ENCODE results near the gene NEUROD2. TPM values are rescaled to one million over a fixed set of nuclear protein-coding genes. Genes with fewer than 3 reads are reported as not detected.

NEUROD2 gene
- total and polyA plus RNA-seq, 2 donors (not counting 3 experiments of a cell fraction or from before 2014, with no cell fraction given) = not detected

DNA sequence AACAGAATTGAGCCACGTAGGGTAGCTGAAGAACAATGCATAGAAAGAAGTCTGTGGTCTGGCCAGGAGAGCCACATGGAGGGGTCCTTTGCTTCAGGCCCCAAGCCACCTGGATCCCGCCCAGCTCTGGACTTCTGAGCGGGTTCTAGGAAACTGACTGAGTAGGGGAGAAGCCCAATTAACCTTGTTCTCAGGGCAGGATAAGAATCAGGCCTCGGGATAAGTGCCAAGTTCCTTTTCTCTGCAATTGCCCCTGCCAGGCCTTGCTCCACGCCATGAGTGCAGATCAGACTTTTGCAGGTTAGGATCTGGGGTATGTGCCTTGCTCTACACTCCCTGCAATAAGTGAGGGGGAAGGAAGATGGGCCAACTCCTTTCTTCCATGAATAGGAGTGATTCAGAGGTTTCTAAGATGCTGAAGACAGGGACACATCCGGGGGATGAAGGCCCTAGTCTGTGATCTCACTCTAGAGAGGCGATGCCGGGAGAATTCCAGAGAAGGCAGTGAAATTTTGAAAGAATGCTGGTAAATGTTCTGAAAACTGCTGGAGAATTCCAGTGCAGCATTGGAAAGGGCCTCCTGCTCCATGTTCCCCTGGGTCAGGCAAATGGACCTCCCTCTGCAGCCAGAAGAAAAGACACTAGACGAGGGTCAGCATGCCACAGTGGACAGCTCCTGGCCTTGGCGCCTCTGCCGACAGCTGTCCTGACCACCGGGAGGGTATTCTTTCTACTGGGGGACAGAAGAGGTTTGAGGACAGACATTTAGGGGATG is 5.8 kb downstream of the NEUROD2 start:
- Histone ChIP-seq H3K4me3 (replicated peaks in 1 of 3; ENCODE audit: insufficient read depth in 1 of 3, low read depth in 1 of 3, low read length in 3 of 3) (no peak overlapping the region), H2AFZ (ENCODE audit: low read depth, low read length) (no peak overlapping the region), H3K4me1 (ENCODE audit: control insufficient read depth, extremely low read depth, insufficient read depth, low read length) (no peaks in the 10 kb centered on the region), H3K36me3 (ENCODE audit: control insufficient read depth in 2 of 2, extremely low read depth in 1 of 2, insufficient read depth in 2 of 2, low read length in 2 of 2) (no peaks in the 10 kb centered on the region), H4K20me1 (replicated peaks; ENCODE audit: control insufficient read depth, extremely low read depth, insufficient read depth, low read length) (no peaks in the 10 kb centered on the region), H3K27me3 (ENCODE audit: control insufficient read depth in 2 of 2, insufficient read depth in 2 of 2, low read length in 2 of 2) (peaks cover 83 to 98% of the 10 kb centered on the region in 2 experiments), H3K9me3 (replicated peaks; ENCODE audit: control insufficient read depth, insufficient read depth, low read length) (no peaks in the 10 kb centered on the region), H3K79me2 (ENCODE audit: control insufficient read depth, insufficient read depth, low read length) (no peaks in the 10 kb centered on the region), H3K9ac (replicated peaks; ENCODE audit: extremely low read depth, insufficient read depth, low read length) (no peak overlapping the region), H3K4me2 (ENCODE audit: insufficient read depth, low read length) (no peak overlapping the region), H3K9me1 (replicated peaks; ENCODE audit: control insufficient read depth, extremely low read depth, insufficient read depth, low read length) (no peaks in the 10 kb centered on the region), H3K27ac (ENCODE audit: insufficient read depth, low read depth, low read length) (no peak overlapping the region)
- intact Hi-C loops (cut with micrococcal nuclease) = no loop called here
- FAIRE-seq (no peak), DNase-seq (ENCODE audit: low read depth, low spot score) (no peak)
- dilution Hi-C loops (cut with MboI; ENCODE audit: extremely low pct_ligation_motif_present, low sequenced_read_pairs) = no loop called here
- no TSS peak for BruUV-seq (replicated peaks)
- POLR2A ChIA-PET = no interaction called here
- CTCF ChIA-PET = interaction anchor here (1.5 to 1.9 kb wide), 2 partner anchors 20 to 54 kb away, joined by 4 to 6 read pairs; no protein-coding TSS in a partner anchor
- no peak for TF ChIP-seq MYC (IDR thresholded peaks at IDR 0.05; ENCODE audit: low read depth, low read length)
- no peak for TF ChIP-seq FOS (IDR thresholded peaks at IDR 0.05; ENCODE audit: borderline replicate concordance, insufficient read depth, low read length)
- TF ChIP-seq EZH2 (IDR thresholded peaks at IDR 0.05; ENCODE audit: borderline replicate concordance, low read depth, low read length, severe bottlenecking) = peak; percentile 8
- TF ChIP-seq, protein P1, sequence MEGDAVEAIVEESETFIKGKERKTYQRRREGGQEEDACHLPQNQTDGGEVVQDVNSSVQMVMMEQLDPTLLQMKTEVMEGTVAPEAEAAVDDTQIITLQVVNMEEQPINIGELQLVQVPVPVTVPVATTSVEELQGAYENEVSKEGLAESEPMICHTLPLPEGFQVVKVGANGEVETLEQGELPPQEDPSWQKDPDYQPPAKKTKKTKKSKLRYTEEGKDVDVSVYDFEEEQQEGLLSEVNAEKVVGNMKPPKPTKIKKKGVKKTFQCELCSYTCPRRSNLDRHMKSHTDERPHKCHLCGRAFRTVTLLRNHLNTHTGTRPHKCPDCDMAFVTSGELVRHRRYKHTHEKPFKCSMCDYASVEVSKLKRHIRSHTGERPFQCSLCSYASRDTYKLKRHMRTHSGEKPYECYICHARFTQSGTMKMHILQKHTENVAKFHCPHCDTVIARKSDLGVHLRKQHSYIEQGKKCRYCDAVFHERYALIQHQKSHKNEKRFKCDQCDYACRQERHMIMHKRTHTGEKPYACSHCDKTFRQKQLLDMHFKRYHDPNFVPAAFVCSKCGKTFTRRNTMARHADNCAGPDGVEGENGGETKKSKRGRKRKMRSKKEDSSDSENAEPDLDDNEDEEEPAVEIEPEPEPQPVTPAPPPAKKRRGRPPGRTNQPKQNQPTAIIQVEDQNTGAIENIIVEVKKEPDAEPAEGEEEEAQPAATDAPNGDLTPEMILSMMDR (IDR thresholded peaks at IDR 0.05; ENCODE audit: extremely low read depth in 1 of 2, insufficient read depth in 1 of 2, low read depth in 1 of 2, low read length in 2 of 2) = no peak

Measured in endothelial cell of umbilical vein (primary cell).